H54 (cell line): ENCODE results near the gene NR3C2.

ENCODE experiments used
- DNase-seq: peaks from one replicate; pipeline ENCODE4 v3.0.0; 2011; ENCODE audit warnings: low spot score, mixed read lengths; ENCODE audit not compliant: insufficient read length
- FAIRE-seq: peaks from 3 replicates; lab custom pipeline; 2011; peaks lifted over from hg19 to GRCh38; lab: Jason Lieb, UNC
- POLR2A ChIP-seq: IDR thresholded peaks from 2 replicates; pipeline ENCODE4 v1.6.1; 2011; ENCODE audit warnings: low read depth, mild to moderate bottlenecking, low read length

Gene NR3C2

DNA sequence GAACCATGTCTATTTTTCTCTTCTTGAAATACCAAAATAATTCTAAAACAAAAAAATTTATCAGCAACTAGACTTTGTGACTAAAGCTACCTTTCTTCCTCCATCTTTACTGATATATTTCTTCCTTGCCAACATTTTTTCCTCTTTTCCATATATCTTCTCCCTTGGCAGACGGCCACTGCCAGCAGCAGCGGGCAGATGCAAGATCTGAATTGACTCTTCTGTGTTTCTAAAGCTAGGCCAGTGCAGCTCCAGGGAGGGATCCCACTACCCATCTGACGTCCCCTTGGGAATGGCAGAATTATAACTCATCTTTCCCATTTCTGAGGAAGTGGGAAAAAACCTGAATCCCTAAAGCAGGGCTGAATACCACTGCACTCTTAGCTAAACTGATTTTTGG is 206.4 kb downstream of the NR3C2 start:
- no peak for TF ChIP-seq POLR2A
- FAIRE-seq (no peak), DNase-seq (no peak)

DNA sequence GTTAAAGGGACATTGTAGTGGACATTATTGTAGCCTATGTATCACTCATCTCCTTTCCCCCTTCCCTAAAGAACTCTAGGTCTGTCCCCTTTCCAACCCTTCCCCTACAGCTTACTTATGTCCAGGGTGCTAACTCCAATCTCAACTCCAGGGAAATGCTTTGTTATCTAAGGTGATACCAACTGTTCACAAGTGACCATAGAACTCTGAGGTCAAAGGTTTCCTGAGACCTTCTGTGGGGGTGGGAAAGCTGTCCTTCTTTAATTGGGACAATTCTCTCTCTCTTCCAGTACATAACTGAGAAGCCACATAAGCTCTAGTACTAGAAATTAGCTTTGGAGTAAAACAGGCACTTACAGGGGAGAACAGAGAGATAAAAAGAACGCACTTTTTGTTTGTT is 212.4 kb downstream of the NR3C2 start:
- FAIRE-seq: no peak
- TF ChIP-seq POLR2A: no peak
- DNase-seq: no peak

DNA sequence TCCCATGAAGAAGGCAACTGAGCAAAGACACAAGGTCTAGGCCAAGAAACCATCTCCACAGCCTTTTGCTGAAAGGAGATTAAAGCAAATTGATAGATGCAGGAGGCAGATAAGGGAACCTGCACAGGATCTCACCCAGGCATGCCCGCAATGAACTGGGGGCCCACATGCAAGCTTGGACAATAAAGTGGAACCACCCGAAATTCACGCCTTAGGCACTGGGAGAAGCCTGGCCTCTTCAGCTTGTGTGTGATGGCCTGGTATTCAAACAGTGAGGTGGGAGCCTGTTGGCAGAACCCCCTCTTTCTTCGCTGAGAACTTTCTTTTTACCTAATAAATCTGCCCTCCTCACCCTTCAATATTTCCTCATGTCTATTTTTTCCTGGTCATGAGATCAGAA is 213.2 kb downstream of the NR3C2 start:
- no peak for FAIRE-seq
- DNase-seq: no peak
- no peak for TF ChIP-seq POLR2A

DNA sequence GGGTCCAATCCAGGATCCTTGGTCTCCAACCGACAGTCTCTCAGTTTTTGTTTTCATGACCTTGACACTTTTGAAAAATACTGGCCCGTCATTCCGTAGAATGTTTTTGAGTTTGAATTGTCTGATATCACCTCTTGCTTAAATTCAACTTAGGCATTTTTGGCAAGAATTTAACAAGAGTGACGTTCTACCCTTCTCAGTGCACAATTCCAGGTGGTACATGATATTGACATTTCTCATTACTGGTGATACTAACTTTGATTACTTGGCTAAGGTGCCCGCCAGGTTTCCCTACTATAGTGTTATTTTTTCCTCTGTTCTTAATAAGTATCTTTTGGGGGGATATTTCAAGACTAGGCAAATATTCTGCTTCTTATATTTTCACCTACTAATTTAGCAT is 215.1 kb downstream of the NR3C2 start:
- no peak for FAIRE-seq
- TF ChIP-seq POLR2A: no peak
- no peak for DNase-seq

DNA sequence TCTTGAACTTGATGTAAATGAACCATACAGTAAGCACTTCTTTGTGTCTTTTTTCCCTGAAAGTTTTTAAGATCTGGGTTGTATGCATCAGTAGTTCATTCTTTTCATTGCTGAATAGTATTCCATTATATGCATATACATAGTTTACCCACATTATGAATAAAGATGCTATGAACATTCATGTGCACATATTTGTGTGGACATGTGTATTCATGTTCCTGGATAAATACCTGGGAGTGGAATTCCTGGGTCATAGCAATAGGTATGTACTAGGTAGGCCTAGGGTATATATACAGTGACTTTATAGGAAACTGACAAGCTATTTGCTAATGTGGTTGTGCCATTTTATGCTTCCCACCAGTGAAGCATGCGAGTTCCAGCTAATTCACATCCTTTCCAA is 215.9 kb downstream of the NR3C2 start:
- DNase-seq (no peak), FAIRE-seq (no peak)
- TF ChIP-seq POLR2A: no peak

DNA sequence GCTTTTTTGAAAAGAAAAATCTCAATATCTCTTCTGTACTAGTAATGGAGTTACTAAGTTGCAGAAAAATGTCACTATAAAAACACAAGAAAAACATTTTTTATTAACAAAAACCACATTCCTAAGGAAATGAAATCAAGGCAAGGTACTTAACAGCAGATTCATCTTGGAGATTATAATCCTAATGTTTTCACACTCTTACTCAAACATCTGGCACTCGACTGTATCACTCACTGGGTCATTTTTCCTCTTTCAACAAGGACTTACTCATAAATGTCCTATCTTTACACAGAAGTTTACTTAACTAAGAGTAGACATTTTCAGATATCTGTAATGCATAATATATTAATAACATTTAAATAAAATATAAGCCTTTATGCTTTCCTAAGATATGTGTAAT is 216.6 kb downstream of the NR3C2 start:
- FAIRE-seq (no peak), DNase-seq (no peak)
- TF ChIP-seq POLR2A: no peak

DNA sequence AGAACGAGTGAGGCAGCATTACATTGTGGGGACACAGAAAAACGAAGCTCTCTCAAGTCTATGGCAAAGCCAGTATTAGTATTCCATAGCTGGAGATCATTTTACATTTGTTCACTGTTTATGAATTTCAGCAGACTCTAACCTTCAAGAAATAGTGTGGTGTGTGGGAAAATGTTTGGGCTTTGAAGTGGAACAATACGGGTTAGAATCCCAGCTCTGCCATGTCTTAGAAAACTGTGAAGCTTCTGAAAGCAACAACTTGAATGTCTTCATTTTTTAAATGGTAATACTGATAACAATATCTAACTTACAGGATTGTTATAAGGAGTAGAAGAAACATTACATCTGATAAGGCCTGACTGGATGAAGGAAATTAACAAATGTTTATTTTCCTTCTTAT is 217.7 kb downstream of the NR3C2 start:
- DNase-seq (no peak), FAIRE-seq (no peak)
- TF ChIP-seq POLR2A: no peak

DNA sequence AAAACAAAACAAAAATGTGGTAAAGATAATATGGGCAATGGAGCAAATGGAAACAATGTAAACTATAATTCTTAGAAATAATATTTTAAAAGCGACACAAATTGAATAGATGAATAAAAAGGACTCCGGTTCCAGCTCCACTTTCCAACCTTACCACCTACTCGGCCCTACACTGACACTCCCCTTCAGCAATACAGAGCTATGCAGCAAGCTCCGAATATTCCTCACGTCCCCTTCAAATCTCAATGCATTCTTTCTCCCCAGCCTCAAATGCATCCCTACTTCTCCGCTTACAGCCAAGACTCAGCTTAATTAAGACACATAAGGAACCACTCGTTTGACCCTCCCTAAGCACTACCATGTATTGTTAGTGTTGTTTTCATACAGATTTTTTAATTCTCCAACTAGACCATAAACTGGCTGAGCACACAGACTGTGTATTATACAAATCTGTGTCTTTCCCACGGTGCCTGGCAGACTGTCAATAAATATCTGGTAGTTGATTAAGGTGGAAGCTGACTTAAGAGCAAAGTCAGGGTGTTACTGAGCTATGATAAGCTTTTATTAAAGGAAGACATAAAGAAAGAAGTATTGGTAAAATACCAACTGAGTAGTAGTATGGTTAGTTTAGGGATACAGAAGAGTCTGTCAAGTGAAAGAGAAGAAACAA is 219.1 kb downstream of the NR3C2 start:
- DNase-seq (no peak), FAIRE-seq (no peak)
- no peak for TF ChIP-seq POLR2A

DNA sequence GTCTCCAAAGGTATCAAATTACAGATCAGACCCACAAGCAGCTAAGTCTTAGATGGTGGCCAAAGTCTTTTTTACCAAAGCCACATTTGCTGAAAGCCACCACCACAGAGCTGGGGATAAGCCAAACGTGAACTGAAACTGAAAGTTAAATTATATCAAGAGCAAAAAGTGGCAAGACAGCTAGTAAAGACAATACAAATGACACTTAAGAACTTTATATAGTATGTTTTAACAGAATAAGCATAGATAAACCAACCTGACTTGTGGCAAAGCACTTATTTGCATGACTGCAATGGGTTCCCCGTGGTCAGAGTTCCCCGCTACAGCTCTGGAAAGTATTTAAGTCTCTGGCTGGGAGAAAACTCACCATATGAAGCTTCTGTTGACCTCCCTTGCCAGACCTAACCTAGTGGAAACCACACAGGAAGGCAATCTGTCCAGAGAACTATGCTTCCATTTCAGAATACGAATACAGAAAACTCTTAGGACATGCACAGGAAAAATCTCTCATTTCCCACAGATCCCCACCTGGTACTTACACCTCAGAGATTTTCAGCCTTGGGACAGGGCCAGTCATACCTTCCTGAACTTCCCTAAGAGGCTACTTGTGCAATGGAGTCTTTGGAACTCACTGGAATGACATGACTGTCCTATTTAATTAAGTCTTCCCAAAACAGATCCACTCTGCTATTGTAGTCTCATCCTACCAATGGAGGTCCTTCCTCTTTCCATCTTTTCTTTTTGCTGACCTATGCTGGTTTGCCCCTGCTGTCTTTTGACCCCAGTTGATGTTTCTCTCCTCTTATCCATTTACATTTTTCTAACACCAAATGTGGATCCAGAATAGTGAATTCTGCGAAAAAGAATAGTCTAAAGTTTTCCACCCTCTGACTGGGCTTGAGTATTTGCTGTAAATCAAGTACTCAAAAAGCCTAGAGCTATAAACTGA is 225.1 kb downstream of the NR3C2 start:
- no peak for TF ChIP-seq POLR2A
- FAIRE-seq (no peak), DNase-seq (no peak)

DNA sequence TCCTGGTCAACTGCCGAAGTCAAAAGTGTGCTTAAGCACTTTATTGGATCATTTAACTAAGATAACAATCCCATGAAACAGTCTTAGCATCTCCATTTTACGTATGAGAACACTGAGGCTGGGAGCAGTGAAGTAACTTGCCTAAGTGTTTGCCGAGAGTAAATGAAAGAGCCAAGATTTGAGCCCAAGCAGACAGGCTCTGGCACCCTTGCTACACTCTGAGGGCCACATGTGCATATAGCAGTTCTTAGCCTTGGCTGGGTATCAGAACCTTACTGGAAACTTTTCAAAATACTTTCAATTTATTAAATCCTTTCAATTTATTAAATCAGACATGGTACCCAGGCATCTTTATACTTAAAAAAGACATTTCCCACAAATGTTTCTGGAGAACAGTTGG is 225.9 kb downstream of the NR3C2 start:
- DNase-seq: no peak
- no peak for FAIRE-seq
- no peak for TF ChIP-seq POLR2A

DNA sequence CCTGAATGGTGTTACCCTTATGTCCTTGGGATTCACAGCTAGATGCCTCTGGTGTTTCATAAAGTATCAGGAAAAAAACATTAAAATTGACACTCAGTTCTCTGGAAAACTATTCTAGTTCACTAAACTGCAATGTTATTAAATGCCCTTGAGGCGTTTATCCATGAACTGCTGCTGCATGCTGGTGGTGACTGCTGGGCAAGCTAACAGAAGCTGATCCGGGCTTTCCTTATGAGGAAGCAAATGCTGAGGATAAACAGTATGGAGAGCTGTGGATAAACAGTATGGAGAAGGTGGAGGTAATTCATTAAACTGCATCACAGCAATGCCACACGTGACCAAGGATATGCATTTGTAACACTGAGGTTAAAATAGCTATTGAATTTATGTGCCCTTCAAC is 227.0 kb downstream of the NR3C2 start:
- DNase-seq (no peak), FAIRE-seq (no peak)
- no peak for TF ChIP-seq POLR2A

DNA sequence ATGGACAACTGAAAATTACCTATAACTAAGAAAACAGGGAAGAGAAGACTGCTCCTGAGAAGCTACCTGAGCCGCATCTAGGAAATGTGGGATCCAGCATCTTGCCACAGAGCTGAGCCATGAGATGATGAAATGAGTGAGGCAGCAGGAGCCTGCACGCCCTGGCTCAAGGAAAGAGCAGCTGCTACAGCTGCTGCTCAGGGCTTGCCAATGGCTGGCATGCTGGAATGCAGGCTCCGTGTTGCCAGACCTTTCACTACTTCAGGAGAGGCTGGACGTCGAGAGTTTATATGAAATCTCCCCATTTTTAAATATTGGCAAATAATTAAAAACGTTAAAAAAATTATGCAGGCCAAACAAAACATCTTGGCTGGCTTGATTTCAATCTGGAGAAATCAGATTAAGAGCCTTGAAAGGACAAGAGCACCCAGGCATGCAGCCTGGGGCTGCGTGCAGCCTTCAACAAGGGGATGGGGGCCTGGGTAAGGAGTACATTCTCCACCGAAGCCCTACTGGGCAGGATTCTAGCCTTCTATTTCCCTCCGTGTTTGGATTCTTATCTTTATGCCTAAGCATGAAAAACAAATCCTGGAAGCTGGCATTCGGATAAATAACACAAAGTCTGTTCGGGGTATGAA is 227.6 kb downstream of the NR3C2 start:
- DNase-seq (no peak), FAIRE-seq (no peak)
- no peak for TF ChIP-seq POLR2A

DNA sequence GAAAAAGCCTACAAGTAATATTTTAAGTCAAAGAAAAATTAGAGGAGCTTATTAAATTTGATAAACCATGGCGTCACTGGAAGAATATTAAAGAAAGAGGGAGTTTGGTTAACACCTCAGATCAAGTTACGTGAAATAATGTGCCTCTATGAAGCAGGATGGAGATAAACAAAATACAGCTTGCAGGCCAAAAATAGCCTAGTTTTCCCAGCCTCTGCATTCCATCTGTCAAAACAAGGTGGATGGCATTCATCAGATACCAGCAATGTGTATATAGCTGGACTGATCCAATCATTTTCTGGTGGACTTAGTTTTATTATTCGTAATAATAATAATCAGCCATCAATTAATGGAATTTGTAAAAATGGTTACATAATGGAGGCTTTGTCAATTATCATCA is 230.7 kb downstream of the NR3C2 start:
- no peak for FAIRE-seq
- TF ChIP-seq POLR2A: no peak
- no peak for DNase-seq

DNA sequence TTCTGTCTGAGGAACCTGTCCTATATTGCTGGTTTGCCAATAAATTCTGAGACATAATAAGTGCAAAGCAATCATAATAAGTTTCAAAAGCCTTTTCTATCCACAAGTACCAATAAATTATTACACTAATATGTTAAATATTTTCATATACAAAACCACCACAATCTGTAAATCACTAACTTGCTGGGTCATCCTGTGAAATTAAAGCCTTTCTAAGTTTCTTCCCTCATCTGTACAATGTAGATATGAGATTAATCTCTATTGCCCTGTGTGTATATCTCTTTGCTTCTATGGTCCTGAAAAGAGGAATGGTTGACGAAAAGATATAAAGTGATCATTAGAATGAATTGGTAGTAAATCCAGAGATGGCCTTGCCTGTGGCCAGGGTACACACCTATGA is 231.6 kb downstream of the NR3C2 start:
- DNase-seq (no peak), FAIRE-seq (no peak)
- no peak for TF ChIP-seq POLR2A
